ENCODE data around the gene ZNF737. TPM values are rescaled to one million over a fixed set of nuclear protein-coding genes. Genes with fewer than 3 reads are reported as not detected.

ZNF737 gene
- total and polyA plus RNA-seq, 2 of the 13 experiments (the other 11 are each of a cell fraction or from before 2014, with no cell fraction given) = 2.0 to 5.0 TPM

DNA sequence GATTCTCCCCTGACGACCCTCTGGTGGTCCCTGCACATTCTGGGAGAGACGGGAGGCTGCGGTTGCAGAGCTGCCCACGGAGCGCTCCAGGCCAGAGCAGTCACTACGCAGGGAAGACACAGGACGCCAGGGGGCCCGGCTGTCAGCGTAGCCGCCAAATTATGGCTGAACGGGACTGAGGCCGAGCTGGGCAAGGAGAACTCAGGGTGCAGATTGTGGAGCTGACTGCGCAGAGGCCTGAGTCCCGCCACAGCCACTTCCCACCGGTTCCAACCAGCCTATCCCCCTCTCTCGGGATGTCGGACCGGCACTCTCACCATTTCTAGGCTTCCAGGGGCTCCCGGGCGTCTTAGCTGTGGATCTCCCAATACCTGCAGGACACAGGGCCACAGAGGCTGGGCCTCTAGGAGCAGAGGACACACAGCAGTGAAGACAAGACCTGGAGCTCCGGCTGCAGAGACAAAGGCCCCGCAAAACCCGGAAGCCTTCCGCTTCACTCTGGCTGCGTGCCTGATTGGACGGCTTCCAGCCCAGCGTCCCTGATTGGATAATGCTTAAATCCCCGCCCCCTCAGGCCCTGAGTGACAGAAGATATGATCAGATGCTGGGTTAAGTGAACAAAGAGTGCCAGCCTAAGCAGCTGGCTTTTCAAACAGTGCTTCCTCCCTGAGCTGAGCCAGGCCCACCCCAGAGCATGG is at the start of gene ZNF737 (continued):
- TF ChIP-seq, protein P1, sequence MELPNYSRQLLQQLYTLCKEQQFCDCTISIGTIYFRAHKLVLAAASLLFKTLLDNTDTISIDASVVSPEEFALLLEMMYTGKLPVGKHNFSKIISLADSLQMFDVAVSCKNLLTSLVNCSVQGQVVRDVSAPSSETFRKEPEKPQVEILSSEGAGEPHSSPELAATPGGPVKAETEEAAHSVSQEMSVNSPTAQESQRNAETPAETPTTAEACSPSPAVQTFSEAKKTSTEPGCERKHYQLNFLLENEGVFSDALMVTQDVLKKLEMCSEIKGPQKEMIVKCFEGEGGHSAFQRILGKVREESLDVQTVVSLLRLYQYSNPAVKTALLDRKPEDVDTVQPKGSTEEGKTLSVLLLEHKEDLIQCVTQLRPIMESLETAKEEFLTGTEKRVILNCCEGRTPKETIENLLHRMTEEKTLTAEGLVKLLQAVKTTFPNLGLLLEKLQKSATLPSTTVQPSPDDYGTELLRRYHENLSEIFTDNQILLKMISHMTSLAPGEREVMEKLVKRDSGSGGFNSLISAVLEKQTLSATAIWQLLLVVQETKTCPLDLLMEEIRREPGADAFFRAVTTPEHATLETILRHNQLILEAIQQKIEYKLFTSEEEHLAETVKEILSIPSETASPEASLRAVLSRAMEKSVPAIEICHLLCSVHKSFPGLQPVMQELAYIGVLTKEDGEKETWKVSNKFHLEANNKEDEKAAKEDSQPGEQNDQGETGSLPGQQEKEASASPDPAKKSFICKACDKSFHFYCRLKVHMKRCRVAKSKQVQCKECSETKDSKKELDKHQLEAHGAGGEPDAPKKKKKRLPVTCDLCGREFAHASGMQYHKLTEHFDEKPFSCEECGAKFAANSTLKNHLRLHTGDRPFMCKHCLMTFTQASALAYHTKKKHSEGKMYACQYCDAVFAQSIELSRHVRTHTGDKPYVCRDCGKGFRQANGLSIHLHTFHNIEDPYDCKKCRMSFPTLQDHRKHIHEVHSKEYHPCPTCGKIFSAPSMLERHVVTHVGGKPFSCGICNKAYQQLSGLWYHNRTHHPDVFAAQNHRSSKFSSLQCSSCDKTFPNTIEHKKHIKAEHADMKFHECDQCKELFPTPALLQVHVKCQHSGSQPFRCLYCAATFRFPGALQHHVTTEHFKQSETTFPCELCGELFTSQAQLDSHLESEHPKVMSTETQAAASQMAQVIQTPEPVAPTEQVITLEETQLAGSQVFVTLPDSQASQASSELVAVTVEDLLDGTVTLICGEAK (IDR thresholded peaks at IDR 0.05) = no peak
- TF ChIP-seq, protein P1 (CRISPR knock-in tag; IDR thresholded peaks at IDR 0.05) = peak; percentile 71; the same call in 1 of the 2 replicates
- TF ChIP-seq ZZZ3 (CRISPR knock-in tag; IDR thresholded peaks at IDR 0.05; ENCODE audit: borderline replicate concordance) (no peak), ZNF556 (CRISPR knock-in tag; IDR thresholded peaks at IDR 0.05; ENCODE audit: borderline replicate concordance) (0 out of 2 replicates have a peak, but pooled peaks have one; percentile 51), ZSCAN20 (CRISPR knock-in tag; IDR thresholded peaks at IDR 0.05; ENCODE audit: borderline replicate concordance) (no peak), ZBTB20 (CRISPR knock-in tag; IDR thresholded peaks at IDR 0.05; ENCODE audit: borderline replicate concordance, low read depth) (no peak), NR1H2 (CRISPR knock-in tag; IDR thresholded peaks at IDR 0.05; ENCODE audit: borderline replicate concordance, low read depth) (peak; percentile 62; the same call in 1 of the 2 replicates), CSRNP1 (CRISPR knock-in tag; IDR thresholded peaks at IDR 0.05) (no peak), ZNF143 (CRISPR knock-in tag; IDR thresholded peaks at IDR 0.05) (no peak), NR2F2 (IDR thresholded peaks at IDR 0.05; ENCODE audit: borderline replicate concordance, low read depth) (no peak), ZNF18 (CRISPR knock-in tag; IDR thresholded peaks at IDR 0.05; ENCODE audit: insufficient replicate concordance) (no peak), HDAC1 (CRISPR knock-in tag; IDR thresholded peaks at IDR 0.05) (peak; percentile 63)
- TF ChIP-seq, protein P2, sequence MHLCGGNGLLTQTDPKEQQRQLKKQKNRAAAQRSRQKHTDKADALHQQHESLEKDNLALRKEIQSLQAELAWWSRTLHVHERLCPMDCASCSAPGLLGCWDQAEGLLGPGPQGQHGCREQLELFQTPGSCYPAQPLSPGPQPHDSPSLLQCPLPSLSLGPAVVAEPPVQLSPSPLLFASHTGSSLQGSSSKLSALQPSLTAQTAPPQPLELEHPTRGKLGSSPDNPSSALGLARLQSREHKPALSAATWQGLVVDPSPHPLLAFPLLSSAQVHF (CRISPR knock-in tag; IDR thresholded peaks at IDR 0.05) = no peak

Measured in HepG2 (cell line).